Left lung (tissue), 10 donors: ENCODE measurements around the gene TMEM123. TPM values are rescaled to one million over a fixed set of nuclear protein-coding genes. Genes with fewer than 3 reads are reported as not detected.

Experiments used
- ATAC-seq: fragments of 200-7000 bp; cut with Tn5 transposase; one replicate; pipeline ENCODE4 v1.9.1; 2020; ENCODE audit warnings: moderate library complexity
- DNase-seq, 4 donors: peaks; one replicate each; pipeline ENCODE4 v3.0.0-alpha.2; 2013 to 2020
- H3K27ac ChIP-seq, 2 donors: fragments of 200-600 bp; sonication (generic) in 1 of 2; one replicate each; pipeline versions ENCODE4 v1.5.0 to v1.8.0; 2020 to 2021
- H3K27me3 ChIP-seq, 2 donors: fragments of 200-600 bp; sonication (generic) in 1 of 2; one replicate each; pipeline versions ENCODE4 v1.5.0 to v1.8.0; 2020 to 2021
- H3K36me3 ChIP-seq, 2 donors: fragments of 200-600 bp; sonication (generic) in 1 of 2; one replicate each; pipeline versions ENCODE4 v1.5.0 to v1.8.0; 2020 to 2021
- H3K4me1 ChIP-seq, 2 donors: fragments of 200-600 bp; one replicate each; pipeline ENCODE4 v1.8.0; 2021
- H3K4me3 ChIP-seq, 2 donors: fragments of 200-600 bp; sonication (generic) in 1 of 2; one replicate each; pipeline versions ENCODE4 v1.5.0 to v1.8.0; 2020 to 2021; ENCODE audit warnings: mild to moderate bottlenecking in 1 of 2
- H3K9me3 ChIP-seq, 2 donors: fragments of 200-600 bp; sonication (generic) in 1 of 2; one replicate each; pipeline versions ENCODE4 v1.5.0 to v1.8.0; 2020 to 2021
- CTCF ChIP-seq, 2 donors: fragments of 200-600 bp; sonication (generic) in 1 of 2; IDR thresholded peaks; one replicate each; pipeline versions ENCODE4 v1.5.0 to v1.8.0; 2021; ENCODE audit warnings: antibody characterized with exemption in 2 of 2
- intact Hi-C, 2 donors: fragments of 100-400 bp; cut with DNase I; formaldehyde crosslinking; loops; one replicate each; pipeline versions ENCODE4 v1.11.2 to v1.14.2; 2022
- polyA plus RNA-seq, 6 donors: library from polyadenylated mRNA; unstranded; fragments of 120-200 nt; gene quantifications; one replicate each; pipeline ENCODE4 v1.2.1, GENCODE V29; 2013; ENCODE audit not compliant: insufficient read length in 6 of 6
- total RNA-seq, 2 donors: library from RNA; stranded (reverse); fragmentation: NEBNext Ultra II Directional; extraction: Animal tissue kit (Norgen Biotek cat#: 25700); gene quantifications; one replicate each; pipeline ENCODE4 v1.2.1, GENCODE V29; 2021
- donor health status: DM: no; HTN: yes; CAD: no.
- donor health status: DM: no; HTN: no; CAD: no.

TMEM123 gene
- total and polyA plus RNA-seq, 8 donors: 127 to 351 (median 260) TPM

- Histone ChIP-seq H3K27ac (peak overlapping the region; percentile 89 to 96), H3K36me3 (no peaks in the 10 kb centered on the region), H3K27me3 (no peaks in the 10 kb centered on the region), H3K4me3 (peak overlapping the region; percentile 78 to 95), H3K4me1 (peaks cover 10 to 78% of the 10 kb centered on the region in 2 donors), H3K9me3 (no peaks in the 10 kb centered on the region)
- DNase-seq (peak; percentile 63 to 92 (median 76)), ATAC-seq (peak; percentile 70)
- TF ChIP-seq CTCF (IDR thresholded peaks at IDR 0.05): no peak
- intact Hi-C loops: no loop called here
These were observed 694 bp downstream of the TMEM123 start for GRCh38 chr11:102451681-102452460.

GRCh38 chr11:102451041-102451680 lies 1.4 kb downstream of the TMEM123 start:
- intact Hi-C loops: no loop called here
- H3K27ac ChIP-seq: peak overlapping the region; percentile 89 to 96

GRCh38 chr11:102449651-102450570 lies 2.7 kb downstream of the TMEM123 start:
- peak overlapping the region in 1 of 2 donors; percentile 96 for H3K27ac ChIP-seq
- H3K27me3 ChIP-seq: no peaks in the 10 kb centered on the region
- peaks cover 0 to 4% of the 10 kb centered on the region in 2 donors for H3K36me3 ChIP-seq
- no peaks in the 10 kb centered on the region for H3K9me3 ChIP-seq
- no peak for DNase-seq
- peak overlapping the region in 1 of 2 donors; percentile 95 for H3K4me3 ChIP-seq
- no peak for ATAC-seq
- intact Hi-C loops: no loop called here
- TF ChIP-seq CTCF (IDR thresholded peaks at IDR 0.05): no peak
- peaks cover 6 to 64% of the 10 kb centered on the region in 2 donors for H3K4me1 ChIP-seq

More at GRCh38 chr11:102451041-102451680, 1.4 kb downstream of the TMEM123 start:
- H3K36me3 ChIP-seq: no peaks in the 10 kb centered on the region
- no peak for DNase-seq
- TF ChIP-seq CTCF (IDR thresholded peaks at IDR 0.05): no peak
- H3K9me3 ChIP-seq: no peaks in the 10 kb centered on the region
- no peaks in the 10 kb centered on the region for H3K27me3 ChIP-seq
- peak overlapping the region; percentile 78 to 95 for H3K4me3 ChIP-seq
- no peak for ATAC-seq
- H3K4me1 ChIP-seq: peaks cover 6 to 75% of the 10 kb centered on the region in 2 donors

- no peaks in the 10 kb centered on the region for H3K9me3 ChIP-seq
- peak overlapping the region in 1 of 2 donors; percentile 96 for H3K27ac ChIP-seq
These were observed 3.7 kb downstream of the TMEM123 start for GRCh38 chr11:102448869-102449224.

More at GRCh38 chr11:102448869-102449224, 3.7 kb downstream of the TMEM123 start:
- no peak overlapping the region for H3K4me3 ChIP-seq
- intact Hi-C loops: no loop called here
- TF ChIP-seq CTCF (IDR thresholded peaks at IDR 0.05): no peak
- peaks cover 0 to 4% of the 10 kb centered on the region in 2 donors for H3K36me3 ChIP-seq
- H3K27me3 ChIP-seq: no peaks in the 10 kb centered on the region
- H3K4me1 ChIP-seq: peaks cover 6 to 59% of the 10 kb centered on the region in 2 donors
- ATAC-seq: no peak
- no peak for DNase-seq
